Glutamatergic neuron (in vitro differentiated cells): ENCODE data around the gene TPSD1. TPM values are rescaled to one million over a fixed set of nuclear protein-coding genes. Genes with fewer than 3 reads are reported as not detected.
"Not testable (repeated sequence)": the region's sequence is repeated elsewhere in the genome, so short reads cannot be mapped to it uniquely, and the experiment has no call there.

Experiments used
- DNase-seq: peaks from one replicate; pipeline ENCODE4 v3.0.0; 2022
- H3K27ac Mint-ChIP-seq: one replicate; pipeline ENCODE4 v1.8.0; 2020; ENCODE audit warnings: mild to moderate bottlenecking, mixed read lengths, inconsistent platforms; ENCODE audit not compliant: unreplicated experiment
- H3K27me3 Mint-ChIP-seq: one replicate; pipeline ENCODE4 v1.8.0; 2020; ENCODE audit warnings: mild to moderate bottlenecking, moderate library complexity, mixed read lengths, inconsistent platforms; ENCODE audit not compliant: unreplicated experiment
- H3K36me3 Mint-ChIP-seq: one replicate; pipeline ENCODE4 v1.8.0; 2020; ENCODE audit warnings: mild to moderate bottlenecking, mixed read lengths, inconsistent platforms; ENCODE audit not compliant: unreplicated experiment
- H3K4me1 Mint-ChIP-seq: one replicate; pipeline ENCODE4 v1.8.0; 2020; ENCODE audit warnings: mild to moderate bottlenecking, low read depth, mixed read lengths, inconsistent platforms; ENCODE audit not compliant: unreplicated experiment
- H3K4me3 Mint-ChIP-seq: one replicate; pipeline ENCODE4 v1.8.0; 2020; ENCODE audit warnings: mild to moderate bottlenecking, mixed read lengths, inconsistent platforms; ENCODE audit not compliant: unreplicated experiment
- H3K9me3 Mint-ChIP-seq: one replicate; pipeline ENCODE4 v1.8.0; 2020; ENCODE audit warnings: mild to moderate bottlenecking, moderate library complexity, mixed read lengths, inconsistent platforms; ENCODE audit not compliant: unreplicated experiment
- total RNA-seq: library from RNA; stranded (reverse); fragmentation: NEBNext Ultra II Directional; extraction: Animal tissue kit (Norgen Biotek cat#: 25700); gene quantifications from one replicate; pipeline ENCODE4 v1.2.1, GENCODE V29; 2021; ENCODE audit not compliant: unreplicated experiment
- TF ChIP-seq, protein P1 (sequence below): fragments of 200-600 bp; sonication (generic); IDR thresholded peaks from one replicate; pipeline ENCODE4 v1.5.0; 2021; ENCODE audit not compliant: partially characterized antibody, unreplicated experiment

The TPSD1 gene
- total RNA-seq, 1 donor from 2014 or later: not detected

DNA sequence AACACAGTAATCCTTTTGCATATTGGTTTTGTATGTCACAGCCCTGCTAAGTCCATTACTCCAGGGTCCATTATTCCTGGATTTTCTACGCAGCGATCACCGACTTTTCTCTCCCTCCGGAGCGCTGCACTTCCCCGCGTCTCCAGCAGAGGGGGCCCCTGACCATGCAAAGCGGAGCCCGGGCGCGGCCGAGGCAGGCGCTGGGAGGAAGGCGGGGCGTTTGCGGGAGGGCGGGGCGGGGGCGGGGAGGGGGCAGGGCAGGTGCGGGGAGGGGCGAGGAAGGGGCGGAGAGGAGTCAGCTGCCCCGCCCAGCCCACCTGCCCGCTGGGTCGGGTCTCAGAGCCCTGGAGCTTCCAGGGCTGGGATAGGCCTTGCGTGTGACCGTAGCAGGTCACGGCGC, 19.2 kb upstream of the TPSD1 start:
- not testable (repeated sequence) for DNase-seq, H3K4me1 Mint-ChIP-seq, H3K9me3 Mint-ChIP-seq, H3K4me3 Mint-ChIP-seq, H3K27me3 Mint-ChIP-seq, H3K36me3 Mint-ChIP-seq, H3K27ac Mint-ChIP-seq

DNA sequence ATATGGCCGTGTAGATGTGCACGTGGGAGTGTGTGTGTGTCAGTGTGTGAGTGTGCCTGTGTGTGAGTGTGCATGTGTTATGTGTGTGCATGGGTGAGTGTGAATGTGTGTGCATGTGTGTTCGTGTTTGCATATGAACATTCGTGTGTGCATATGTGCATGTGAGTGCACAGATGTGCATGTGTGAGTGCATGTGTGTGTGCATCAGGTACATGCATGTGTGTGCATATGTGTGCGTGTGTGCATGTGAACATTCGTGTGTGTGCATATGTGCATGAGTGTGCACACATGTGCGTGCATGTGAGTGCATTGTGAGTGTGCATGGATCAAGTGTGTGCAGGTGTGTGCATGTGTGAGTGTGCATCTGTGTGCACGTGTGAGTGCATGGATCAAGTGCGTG, 17.9 kb upstream of the TPSD1 start:
- Mint-ChIP-seq H3K4me3 (no peak overlapping the region), H3K4me1 (peaks cover 4% of the 10 kb centered on the region), H3K27ac (no peak overlapping the region), H3K36me3 (no peaks in the 10 kb centered on the region), H3K27me3 (peaks cover 5% of the 10 kb centered on the region), H3K9me3 (peaks cover 8% of the 10 kb centered on the region)
- DNase-seq: no peak
- TF ChIP-seq, protein P1, sequence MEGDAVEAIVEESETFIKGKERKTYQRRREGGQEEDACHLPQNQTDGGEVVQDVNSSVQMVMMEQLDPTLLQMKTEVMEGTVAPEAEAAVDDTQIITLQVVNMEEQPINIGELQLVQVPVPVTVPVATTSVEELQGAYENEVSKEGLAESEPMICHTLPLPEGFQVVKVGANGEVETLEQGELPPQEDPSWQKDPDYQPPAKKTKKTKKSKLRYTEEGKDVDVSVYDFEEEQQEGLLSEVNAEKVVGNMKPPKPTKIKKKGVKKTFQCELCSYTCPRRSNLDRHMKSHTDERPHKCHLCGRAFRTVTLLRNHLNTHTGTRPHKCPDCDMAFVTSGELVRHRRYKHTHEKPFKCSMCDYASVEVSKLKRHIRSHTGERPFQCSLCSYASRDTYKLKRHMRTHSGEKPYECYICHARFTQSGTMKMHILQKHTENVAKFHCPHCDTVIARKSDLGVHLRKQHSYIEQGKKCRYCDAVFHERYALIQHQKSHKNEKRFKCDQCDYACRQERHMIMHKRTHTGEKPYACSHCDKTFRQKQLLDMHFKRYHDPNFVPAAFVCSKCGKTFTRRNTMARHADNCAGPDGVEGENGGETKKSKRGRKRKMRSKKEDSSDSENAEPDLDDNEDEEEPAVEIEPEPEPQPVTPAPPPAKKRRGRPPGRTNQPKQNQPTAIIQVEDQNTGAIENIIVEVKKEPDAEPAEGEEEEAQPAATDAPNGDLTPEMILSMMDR: no peak

DNA sequence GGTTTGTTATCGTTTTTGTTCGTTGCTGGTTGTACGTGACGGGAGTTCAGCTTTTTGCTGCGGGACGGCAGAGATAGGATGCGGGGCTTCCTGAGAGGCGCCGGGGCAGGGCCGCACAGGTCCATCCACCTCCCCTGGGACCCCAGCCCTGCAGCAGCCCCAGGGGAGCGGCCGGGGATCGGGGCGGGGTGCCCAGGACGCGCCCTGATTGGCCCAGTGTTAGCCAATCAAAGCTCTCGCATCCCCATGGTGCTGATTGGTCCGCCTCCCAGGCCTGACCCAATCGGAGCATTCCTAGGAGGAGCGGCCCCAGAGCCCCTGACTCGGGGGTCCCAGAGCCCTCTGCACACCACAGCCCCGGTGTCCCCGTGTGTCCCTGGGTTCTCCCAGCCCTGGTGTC, 17.0 kb upstream of the TPSD1 start:
- H3K9me3 Mint-ChIP-seq, H3K36me3 Mint-ChIP-seq, H3K27me3 Mint-ChIP-seq, H3K27ac Mint-ChIP-seq, H3K4me1 Mint-ChIP-seq: not testable (repeated sequence)
- DNase-seq: peak; percentile 6
- H3K4me3 Mint-ChIP-seq: peak overlapping the region; percentile 28

DNA sequence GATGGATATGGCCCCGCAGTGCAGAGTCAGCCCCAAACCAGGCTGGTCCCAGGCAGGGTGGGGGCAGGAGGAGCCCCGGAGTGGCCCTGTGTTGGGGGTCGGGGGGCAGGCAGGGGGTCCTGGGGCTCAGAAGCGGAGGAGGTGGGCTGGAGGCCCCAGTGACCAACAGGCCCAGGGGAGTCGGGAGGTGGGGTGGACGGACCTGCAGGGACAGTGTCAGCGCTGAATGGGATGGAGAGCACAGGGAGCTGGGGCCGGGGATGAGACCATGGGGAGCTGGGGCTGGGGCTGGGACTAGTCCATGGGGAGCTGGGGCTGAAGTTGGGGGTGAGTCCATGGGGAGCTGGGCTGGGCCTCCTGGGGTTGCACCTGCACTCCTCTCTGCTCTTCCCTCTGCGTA, 16.3 kb upstream of the TPSD1 start:
- not testable (repeated sequence) for H3K27ac Mint-ChIP-seq, H3K4me1 Mint-ChIP-seq, H3K9me3 Mint-ChIP-seq, H3K36me3 Mint-ChIP-seq, H3K4me3 Mint-ChIP-seq, H3K27me3 Mint-ChIP-seq
- peak; percentile 16 for DNase-seq

DNA sequence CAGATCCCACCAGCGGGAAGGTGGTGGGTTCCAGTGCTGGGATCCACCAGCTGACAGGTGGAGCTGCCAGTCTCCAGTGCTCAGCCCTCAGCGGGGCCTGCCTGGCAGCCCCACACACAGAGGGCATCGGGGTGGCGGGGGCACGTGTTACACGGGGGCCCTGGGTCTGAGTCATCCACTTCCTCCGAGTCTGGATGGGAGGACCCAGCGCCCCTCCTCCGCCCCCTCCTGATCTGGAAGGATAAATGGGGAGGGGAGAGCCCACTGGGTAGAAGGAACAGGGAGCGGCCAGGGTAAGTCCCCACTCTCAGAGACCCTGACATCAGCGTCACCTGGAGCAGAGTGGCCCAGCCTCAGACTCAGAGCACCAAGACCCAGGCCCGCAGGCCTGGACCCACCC, 15.4 kb upstream of the TPSD1 start, which contains the start of gene TPSAB1:
TSS of gene TPSAB1 (plus strand) at position 270 of the 400 bp plus-strand sequence. CDS start 234 bp downstream, outside the sequence.
- H3K36me3 Mint-ChIP-seq, H3K4me1 Mint-ChIP-seq, H3K27me3 Mint-ChIP-seq, H3K27ac Mint-ChIP-seq, H3K4me3 Mint-ChIP-seq, H3K9me3 Mint-ChIP-seq: not testable (repeated sequence)
- DNase-seq: peak; percentile 16

DNA sequence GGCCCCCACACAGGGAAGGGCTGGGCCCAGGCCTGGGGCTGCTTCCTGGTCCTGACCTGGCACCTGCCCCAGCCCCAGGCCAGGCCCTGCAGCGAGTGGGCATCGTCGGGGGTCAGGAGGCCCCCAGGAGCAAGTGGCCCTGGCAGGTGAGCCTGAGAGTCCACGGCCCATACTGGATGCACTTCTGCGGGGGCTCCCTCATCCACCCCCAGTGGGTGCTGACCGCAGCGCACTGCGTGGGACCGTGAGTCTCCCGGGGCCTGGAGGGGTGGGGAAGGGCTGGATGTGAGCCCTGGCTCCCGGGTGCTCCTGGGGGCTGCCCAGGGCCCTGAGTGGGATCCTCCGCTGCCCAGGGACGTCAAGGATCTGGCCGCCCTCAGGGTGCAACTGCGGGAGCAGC, 14.8 kb upstream of the TPSD1 start:
- H3K9me3 Mint-ChIP-seq, H3K4me3 Mint-ChIP-seq, H3K27me3 Mint-ChIP-seq, H3K27ac Mint-ChIP-seq, H3K36me3 Mint-ChIP-seq, H3K4me1 Mint-ChIP-seq: not testable (repeated sequence)
- peak; percentile 8 for DNase-seq

DNA sequence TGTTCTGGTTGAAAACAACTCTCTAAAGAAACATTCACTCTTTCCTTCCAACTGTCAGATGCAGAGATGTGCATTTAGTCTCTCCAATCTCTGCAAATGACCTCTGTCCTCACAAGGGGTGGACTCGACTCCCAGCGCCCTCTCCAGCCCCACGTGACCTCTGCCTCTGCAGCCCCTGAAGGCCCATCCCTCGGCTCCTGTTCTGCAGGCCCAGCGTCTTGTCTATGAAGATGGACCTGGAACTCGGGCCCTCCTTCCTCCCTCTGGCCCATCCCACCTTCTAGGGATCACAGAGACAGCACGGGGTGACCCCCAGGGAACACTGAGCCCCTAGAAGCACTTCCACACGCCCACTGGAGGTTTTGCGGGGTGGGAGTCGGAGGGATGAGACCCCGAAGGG, 12.5 kb upstream of the TPSD1 start:
- H3K9me3 Mint-ChIP-seq, H3K4me1 Mint-ChIP-seq, DNase-seq, H3K27ac Mint-ChIP-seq, H3K4me3 Mint-ChIP-seq, H3K36me3 Mint-ChIP-seq: not testable (repeated sequence)
- H3K27me3 Mint-ChIP-seq: peaks cover 15% of the 10 kb centered on the region

DNA sequence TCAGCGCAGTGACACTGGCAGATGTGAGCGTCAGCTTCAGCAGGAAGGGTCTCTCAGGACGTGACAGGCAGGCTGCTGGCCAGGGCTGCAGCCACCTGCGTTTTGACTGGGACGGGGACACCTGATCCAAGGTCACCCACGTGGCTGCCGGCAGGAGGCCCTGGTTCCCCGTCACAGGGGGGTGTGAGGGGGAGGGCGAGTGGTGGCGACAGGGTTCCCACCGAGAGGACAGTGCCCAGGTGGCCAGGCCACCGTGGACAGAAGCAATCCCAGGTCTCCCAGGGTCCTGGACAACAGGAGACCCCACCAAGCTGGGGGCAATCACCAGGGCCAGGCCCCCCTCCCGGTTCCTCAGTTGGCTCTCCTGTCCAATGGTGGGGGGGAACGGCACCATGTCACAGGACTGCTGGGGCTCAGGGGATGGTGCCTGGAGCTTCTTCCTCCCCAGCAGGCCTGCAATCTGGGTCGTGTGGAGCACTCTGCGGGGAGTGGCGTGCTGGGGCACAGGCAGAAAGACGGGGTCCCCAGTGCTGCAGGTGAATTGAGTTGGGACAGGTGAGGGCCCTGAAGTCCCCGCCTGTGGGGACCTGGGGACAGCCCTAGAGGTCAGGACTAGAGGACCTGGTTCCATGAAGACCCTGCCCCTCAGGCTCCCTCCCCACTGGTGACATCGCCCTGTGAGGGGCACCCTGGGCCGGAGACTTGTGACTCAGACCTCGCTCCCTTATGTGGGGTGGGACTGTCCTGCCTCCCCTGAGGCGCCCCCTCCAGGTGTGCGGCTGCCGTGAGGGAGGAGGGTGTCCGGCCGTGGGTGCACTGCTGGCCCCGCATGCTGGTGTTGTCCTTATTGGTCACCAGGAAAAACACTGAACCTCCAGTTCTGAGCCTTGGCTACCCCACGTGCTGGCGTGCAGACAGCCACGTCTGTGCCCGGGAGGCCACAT, 11.7 kb upstream of the TPSD1 start:
- not testable (repeated sequence) for H3K36me3 Mint-ChIP-seq, H3K4me1 Mint-ChIP-seq, H3K27ac Mint-ChIP-seq, H3K4me3 Mint-ChIP-seq, H3K9me3 Mint-ChIP-seq
- peak; percentile 41 for DNase-seq
- peaks cover 13% of the 10 kb centered on the region for H3K27me3 Mint-ChIP-seq
